Stimulated activated CD4-positive, alpha-beta T cell treated with anti-CD3 and anti-CD28 coated beads, TNF-alpha, amount 100 ng/mL, for 24 hours (primary cell): Measurements from ENCODE around the gene ZNF800.
A peak's percentile ranks its signal among the peaks of the same experiment; 100 is the strongest.
"Not testable (repeated sequence)": the region's sequence is repeated elsewhere in the genome, so short reads cannot be mapped to it uniquely, and the experiment has no call there.

ENCODE experiments used
- DNase-seq, 3 experiments: peaks; one replicate each; pipeline ENCODE4 v3.0.0-alpha.2; 2020; ENCODE audit warnings: low read depth in 3 of 3

Gene ZNF800

GRCh38 chr7:127392566-127393367 is at the start of gene ZNF800:
TSS of gene ZNF800 (minus strand) at chr7:127392708. CDS start at chr7:127391557, 1,151 bp downstream.
- peak; percentile 84 to 85 (median 85) for DNase-seq

GRCh38 chr7:127440206-127440605 is 47.7 kb upstream of the ZNF800 start:
- DNase-seq, result no peak

- DNase-seq, result no peak
These were observed 46.3 kb upstream of the ZNF800 start for GRCh38 chr7:127438836-127439235.

GRCh38 chr7:127437837-127438236 is 45.3 kb upstream of the ZNF800 start:
- DNase-seq, result no peak

GRCh38 chr7:127437241-127437640 is 44.7 kb upstream of the ZNF800 start:
- no peak for DNase-seq

- not testable (repeated sequence) for DNase-seq
These were observed 36.8 kb upstream of the ZNF800 start for GRCh38 chr7:127429281-127429680.

GRCh38 chr7:127419196-127419595 is 26.7 kb upstream of the ZNF800 start:
- DNase-seq, result no peak

- no peak for DNase-seq
These were observed 26.0 kb upstream of the ZNF800 start for GRCh38 chr7:127418459-127418858.

GRCh38 chr7:127417346-127417745 is 24.8 kb upstream of the ZNF800 start:
- no peak for DNase-seq

GRCh38 chr7:127415060-127415742 is 22.7 kb upstream of the ZNF800 start:
- DNase-seq, result no peak

GRCh38 chr7:127413962-127414361 is 21.5 kb upstream of the ZNF800 start:
- DNase-seq, result no peak

GRCh38 chr7:127413326-127413725 is 20.8 kb upstream of the ZNF800 start:
- DNase-seq, result no peak

- DNase-seq, result no peak
These were observed 18.7 kb upstream of the ZNF800 start for GRCh38 chr7:127411176-127411575.

GRCh38 chr7:127409629-127410028 is 17.1 kb upstream of the ZNF800 start:
- no peak for DNase-seq

- no peak for DNase-seq
These were observed 12.0 kb upstream of the ZNF800 start for GRCh38 chr7:127404286-127405072.

GRCh38 chr7:127396184-127396583 is 3.7 kb upstream of the ZNF800 start:
- peak in 1 of 3 experiments; percentile 28 for DNase-seq

- peak in 1 of 3 experiments; percentile 25 for DNase-seq
These were observed 2.6 kb upstream of the ZNF800 start for GRCh38 chr7:127395104-127395503.

- DNase-seq, result no peak
These were observed 1.0 kb upstream of the ZNF800 start for GRCh38 chr7:127393368-127394058.

- peak; percentile 43 to 56 (median 46) for DNase-seq
These were observed 334 bp downstream of the ZNF800 start for GRCh38 chr7:127392182-127392565.

- peak in 1 of 3 experiments; percentile 39 for DNase-seq
These were observed 822 bp downstream of the ZNF800 start for GRCh38 chr7:127391591-127392181.
